Measurements from ENCODE around the gene RMND1. TPM values are rescaled to one million over a fixed set of nuclear protein-coding genes. Genes with fewer than 3 reads are reported as not detected.
A peak's percentile ranks its signal among the peaks of the same experiment; 100 is the strongest.

Gene RMND1
- total and polyA plus RNA-seq, 2 donors from 2014 or later, result 18.3 to 33.7 TPM

GRCh38 chr6:151490996-151491395, 39.1 kb upstream of the RMND1 start:
- intact Hi-C loops (cut with DNase I), result no loop called here
- FAIRE-seq, result no peak

GRCh38 chr6:151488226-151488625, 36.3 kb upstream of the RMND1 start:
- intact Hi-C loops (cut with DNase I), result no loop called here
- H3K36me3 ChIP-seq (ENCODE audit: control insufficient read depth in 2 of 3, insufficient read depth in 3 of 3, low read length in 3 of 3), result no peaks in the 10 kb centered on the region
- H3K4me3 ChIP-seq (ENCODE audit: low read length in 3 of 3), result no peak overlapping the region
- no peak for TF ChIP-seq CTCF (IDR thresholded peaks at IDR 0.05; ENCODE audit: borderline replicate concordance, extremely low read depth, insufficient read depth)
- H3K27ac ChIP-seq (ENCODE audit: low read depth in 2 of 2, low read length in 2 of 2), result no peak overlapping the region
- DNase-seq (no peak), FAIRE-seq (no peak)
- no peaks in the 10 kb centered on the region for H3K27me3 ChIP-seq (ENCODE audit: control insufficient read depth, insufficient read depth, low read length)
- H3K9ac ChIP-seq (ENCODE audit: low read length in 3 of 3), result no peak overlapping the region
- H3K9me3 ChIP-seq (ENCODE audit: control insufficient read depth in 2 of 3, insufficient read depth in 1 of 3, low read length in 3 of 3), result no peaks in the 10 kb centered on the region
- no peaks in the 10 kb centered on the region for H3K4me1 ChIP-seq (ENCODE audit: control insufficient read depth in 2 of 3, insufficient read depth in 2 of 3, low read depth in 1 of 3, low read length in 3 of 3)

More at GRCh38 chr6:151490996-151491395, 39.1 kb upstream of the RMND1 start:
- H3K9me3 ChIP-seq (ENCODE audit: control insufficient read depth in 2 of 3, insufficient read depth in 1 of 3, low read length in 3 of 3), result no peaks in the 10 kb centered on the region
- H3K36me3 ChIP-seq (ENCODE audit: control insufficient read depth in 2 of 3, insufficient read depth in 3 of 3, low read length in 3 of 3), result no peaks in the 10 kb centered on the region
- no peak for DNase-seq
- TF ChIP-seq CTCF (IDR thresholded peaks at IDR 0.05; ENCODE audit: borderline replicate concordance, extremely low read depth, insufficient read depth), result no peak
- peaks cover 0 to 10% (median 0%) of the 10 kb centered on the region in 3 donors for H3K4me1 ChIP-seq (ENCODE audit: control insufficient read depth in 2 of 3, insufficient read depth in 2 of 3, low read depth in 1 of 3, low read length in 3 of 3)
- H3K27me3 ChIP-seq (ENCODE audit: control insufficient read depth, insufficient read depth, low read length), result no peaks in the 10 kb centered on the region
- H3K9ac ChIP-seq (ENCODE audit: low read length in 3 of 3), result no peak overlapping the region
- no peak overlapping the region for H3K4me3 ChIP-seq (ENCODE audit: low read length in 3 of 3)
- H3K27ac ChIP-seq (ENCODE audit: low read depth in 2 of 2, low read length in 2 of 2), result no peak overlapping the region

- no peak overlapping the region for H3K4me3 ChIP-seq (ENCODE audit: low read length in 3 of 3)
- H3K27me3 ChIP-seq (ENCODE audit: control insufficient read depth, insufficient read depth, low read length), result no peaks in the 10 kb centered on the region
- no peaks in the 10 kb centered on the region for H3K9me3 ChIP-seq (ENCODE audit: control insufficient read depth in 2 of 3, insufficient read depth in 1 of 3, low read length in 3 of 3)
- H3K4me1 ChIP-seq (ENCODE audit: control insufficient read depth in 2 of 3, insufficient read depth in 2 of 3, low read depth in 1 of 3, low read length in 3 of 3), result no peaks in the 10 kb centered on the region
- no peak for TF ChIP-seq CTCF (IDR thresholded peaks at IDR 0.05; ENCODE audit: borderline replicate concordance, extremely low read depth, insufficient read depth)
- FAIRE-seq, result no peak
- no peak overlapping the region for H3K9ac ChIP-seq (ENCODE audit: low read length in 3 of 3)
- DNase-seq, result no peak
- no peaks in the 10 kb centered on the region for H3K36me3 ChIP-seq (ENCODE audit: control insufficient read depth in 2 of 3, insufficient read depth in 3 of 3, low read length in 3 of 3)
- intact Hi-C loops (cut with DNase I), result no loop called here
- H3K27ac ChIP-seq (ENCODE audit: low read depth in 2 of 2, low read length in 2 of 2), result no peak overlapping the region
Measured at GRCh38 chr6:151483994-151484393, 32.1 kb upstream of the RMND1 start.

GRCh38 chr6:151482290-151482689, 30.4 kb upstream of the RMND1 start:
- H3K9ac ChIP-seq (ENCODE audit: low read length in 3 of 3), result no peak overlapping the region
- H3K4me1 ChIP-seq (ENCODE audit: control insufficient read depth in 2 of 3, insufficient read depth in 2 of 3, low read depth in 1 of 3, low read length in 3 of 3), result no peaks in the 10 kb centered on the region
- DNase-seq (peak in 2 of 5 donors; percentile 51 to 87), FAIRE-seq (no peak)
- no peaks in the 10 kb centered on the region for H3K9me3 ChIP-seq (ENCODE audit: control insufficient read depth in 2 of 3, insufficient read depth in 1 of 3, low read length in 3 of 3)
- TF ChIP-seq CTCF (IDR thresholded peaks at IDR 0.05; ENCODE audit: borderline replicate concordance, extremely low read depth, insufficient read depth), result no peak
- H3K36me3 ChIP-seq (ENCODE audit: control insufficient read depth in 2 of 3, insufficient read depth in 3 of 3, low read length in 3 of 3), result no peaks in the 10 kb centered on the region
- H3K4me3 ChIP-seq (ENCODE audit: low read length in 3 of 3), result no peak overlapping the region
- H3K27ac ChIP-seq (ENCODE audit: low read depth in 2 of 2, low read length in 2 of 2), result no peak overlapping the region
- intact Hi-C loops (cut with DNase I), result no loop called here
- no peaks in the 10 kb centered on the region for H3K27me3 ChIP-seq (ENCODE audit: control insufficient read depth, insufficient read depth, low read length)

All from kidney (tissue), 14 donors.